Globus pallidus (tissue), 1 donor: ENCODE results near the gene PCK1.
A peak's percentile ranks its signal among the peaks of the same experiment; 100 is the strongest.
"Not testable (repeated sequence)": the region's sequence is repeated elsewhere in the genome, so short reads cannot be mapped to it uniquely, and the experiment has no call there.

ENCODE experiments used
- DNase-seq: peaks from one replicate; pipeline ENCODE4 v3.0.0-alpha.2; 2015; ENCODE audit warnings: low spot score

The PCK1 gene

GRCh38 chr20:57560554-57561355 is at the start of gene PCK1:
PCK1 (plus strand) TSS chr20:57561110; CDS start chr20:57561412, 302 bp downstream.
- no peak for DNase-seq

GRCh38 chr20:57511709-57512108 is 49.2 kb upstream of the PCK1 start:
- not testable (repeated sequence) for DNase-seq

GRCh38 chr20:57512432-57512831 is 48.5 kb upstream of the PCK1 start:
- DNase-seq, result no peak

- DNase-seq, result no peak
Observed at GRCh38 chr20:57513199-57513598, 47.7 kb upstream of the PCK1 start.

- peak; percentile 71 for DNase-seq
Observed at GRCh38 chr20:57514273-57514751, 46.6 kb upstream of the PCK1 start.

GRCh38 chr20:57517904-57518303 is 43.0 kb upstream of the PCK1 start:
- DNase-seq, result no peak

GRCh38 chr20:57522380-57523140 is 38.4 kb upstream of the PCK1 start:
- DNase-seq, result no peak

GRCh38 chr20:57523782-57524181 is 37.1 kb upstream of the PCK1 start:
- no peak for DNase-seq

GRCh38 chr20:57524511-57525176 is 36.3 kb upstream of the PCK1 start, which contains the start of gene CTCFL:
CTCFL (minus strand) TSS chr20:57525140; CDS start chr20:57524205, 935 bp downstream.
- no peak for DNase-seq

GRCh38 chr20:57525328-57526086 is 35.4 kb upstream of the PCK1 start:
- no peak for DNase-seq

- no peak for DNase-seq
Observed at GRCh38 chr20:57526087-57526884, 34.6 kb upstream of the PCK1 start.

- DNase-seq, result no peak
Observed at GRCh38 chr20:57526885-57527460, 33.9 kb upstream of the PCK1 start.

- no peak for DNase-seq
Observed at GRCh38 chr20:57527728-57528127, 33.2 kb upstream of the PCK1 start.

GRCh38 chr20:57528148-57528547 is 32.8 kb upstream of the PCK1 start:
- DNase-seq, result no peak

- DNase-seq, result no peak
Observed at GRCh38 chr20:57529160-57529585, 31.7 kb upstream of the PCK1 start.

- DNase-seq, result no peak
Observed at GRCh38 chr20:57529810-57530209, 31.1 kb upstream of the PCK1 start.

- no peak for DNase-seq
Observed at GRCh38 chr20:57530327-57530981, 30.5 kb upstream of the PCK1 start.

- DNase-seq, result no peak
Observed at GRCh38 chr20:57532104-57532503, 28.8 kb upstream of the PCK1 start.

GRCh38 chr20:57535297-57535696 is 25.6 kb upstream of the PCK1 start:
- DNase-seq, result no peak
